ENCODE data around the gene PRR36. TPM values are rescaled to one million over a fixed set of nuclear protein-coding genes. Genes with fewer than 3 reads are reported as not detected.
A peak's percentile ranks its signal among the peaks of the same experiment; 100 is the strongest.

PRR36 gene
- total RNA-seq, 2 experiments from 2014 or later = 0.10 to 0.15 TPM

GRCh38 chr19:7887408-7888144 is 13.4 kb upstream of the PRR36 start:
- Mint-ChIP-seq H3K27ac (no peak overlapping the region), H3K36me3 (ENCODE audit: low read depth) (no peaks in the 10 kb centered on the region), H3K9me3 (no peaks in the 10 kb centered on the region), H3K4me3 (no peak overlapping the region), H3K27me3 (peaks cover 14% of the 10 kb centered on the region), H3K4me1 (peaks cover 7% of the 10 kb centered on the region)
- CTCF ChIA-PET = interaction anchor here (1.0 to 2.1 kb wide), 4 partner anchors 10 to 30 kb away, joined by 3 to 7 read pairs (median 4); partner anchors contain the start of gene MAP2K7
- DNase-seq = no peak
- POLR2A ChIA-PET = no interaction called here

DNA sequence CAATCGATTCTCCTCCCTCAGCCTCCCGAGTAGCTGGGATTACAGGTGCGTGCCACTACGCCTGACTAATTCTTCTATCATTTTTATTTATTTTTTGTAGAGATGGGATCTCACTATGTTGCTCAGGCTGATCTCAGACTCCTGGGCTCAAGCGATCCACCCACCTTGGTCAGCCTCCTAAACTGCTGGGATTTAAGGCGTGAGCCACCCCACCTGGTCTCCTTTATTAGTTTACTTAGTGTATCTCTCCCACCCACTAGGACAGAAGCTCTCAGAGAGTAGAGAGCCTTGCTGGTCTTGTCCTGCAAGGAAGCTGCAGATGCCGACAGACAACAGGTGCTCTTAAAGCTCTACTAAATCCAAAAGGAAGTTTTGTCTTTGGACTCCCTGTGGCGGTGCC is 11.6 kb upstream of the PRR36 start:
- Mint-ChIP-seq H3K9me3 (no peaks in the 10 kb centered on the region), H3K27me3 (peaks cover 11% of the 10 kb centered on the region), H3K27ac (no peak overlapping the region), H3K4me1 (peaks cover 7% of the 10 kb centered on the region), H3K36me3 (ENCODE audit: low read depth) (no peaks in the 10 kb centered on the region), H3K4me3 (no peak overlapping the region)
- ChIA-PET CTCF (interaction anchor here (1.0 kb wide), 1 partner anchor 17 kb away, joined by 4 read pairs; no protein-coding TSS in a partner anchor), POLR2A (no interaction called here)
- no peak for DNase-seq

GRCh38 chr19:7883796-7884570 is 9.8 kb upstream of the PRR36 start:
- no peak overlapping the region for H3K4me3 Mint-ChIP-seq
- H3K4me1 Mint-ChIP-seq = peaks cover 6% of the 10 kb centered on the region
- H3K36me3 Mint-ChIP-seq (ENCODE audit: low read depth) = no peaks in the 10 kb centered on the region
- ChIA-PET POLR2A (no interaction called here), CTCF (interaction anchor here (0.6 to 2.3 kb wide), 6 partner anchors 10 to 1225 kb away, joined by 3 to 7 read pairs (median 3); partner anchors contain the start of gene MAP2K7)
- peaks cover 7% of the 10 kb centered on the region for H3K27me3 Mint-ChIP-seq
- DNase-seq = no peak
- H3K27ac Mint-ChIP-seq = no peak overlapping the region
- H3K9me3 Mint-ChIP-seq = no peaks in the 10 kb centered on the region

DNA sequence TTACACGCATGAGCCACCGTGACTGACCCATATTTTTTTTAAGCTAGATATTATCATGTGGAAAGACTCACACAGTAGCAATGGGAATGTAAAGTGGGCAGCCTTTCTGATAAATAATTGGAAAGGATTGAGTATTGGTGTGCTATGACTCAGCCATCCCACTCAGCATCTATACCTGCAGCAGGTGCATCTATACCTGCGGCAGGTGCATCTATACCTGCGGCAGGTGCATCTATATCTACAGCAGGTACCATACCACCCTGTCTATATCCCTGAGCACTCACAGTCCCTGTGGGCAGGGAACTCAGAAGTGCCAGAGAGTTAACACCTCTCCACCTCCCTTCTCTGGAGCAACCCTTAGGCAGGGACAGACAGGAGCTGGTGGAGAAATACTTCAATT is 8.9 kb upstream of the PRR36 start:
- CTCF ChIA-PET = interaction anchor here (0.6 to 2.3 kb wide), 6 partner anchors 11 to 1226 kb away, joined by 3 to 7 read pairs (median 3); partner anchors contain the start of gene MAP2K7
- Mint-ChIP-seq H3K4me1 (peaks cover 3% of the 10 kb centered on the region), H3K36me3 (ENCODE audit: low read depth) (no peaks in the 10 kb centered on the region), H3K4me3 (no peak overlapping the region), H3K27ac (no peak overlapping the region), H3K9me3 (no peaks in the 10 kb centered on the region), H3K27me3 (peaks cover 3% of the 10 kb centered on the region)
- POLR2A ChIA-PET = no interaction called here
- DNase-seq = no peak

DNA sequence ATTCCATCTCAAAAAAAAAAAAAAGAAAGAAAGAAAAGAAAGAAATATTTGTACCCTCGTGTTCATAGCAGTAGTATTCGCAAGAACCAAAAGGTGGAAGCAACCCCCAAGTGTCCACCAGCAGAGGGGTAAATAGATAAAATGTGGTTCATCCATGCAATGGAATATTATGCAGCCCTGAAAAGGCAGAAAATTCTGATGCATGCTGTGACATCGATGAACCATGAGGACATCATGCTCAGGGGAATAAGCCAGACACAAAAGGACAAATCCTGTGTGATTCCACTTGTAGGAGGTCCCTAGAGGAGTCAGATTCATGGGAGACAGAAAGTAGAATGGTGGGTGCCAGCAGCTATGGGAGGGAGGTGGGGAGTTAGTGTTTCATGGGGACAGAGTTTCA is 7.7 kb upstream of the PRR36 start:
- Mint-ChIP-seq H3K4me3 (no peak overlapping the region), H3K9me3 (no peaks in the 10 kb centered on the region), H3K4me1 (peaks cover 3% of the 10 kb centered on the region), H3K27ac (no peak overlapping the region), H3K36me3 (ENCODE audit: low read depth) (no peaks in the 10 kb centered on the region), H3K27me3 (peaks cover 2% of the 10 kb centered on the region)
- ChIA-PET POLR2A (no interaction called here), CTCF (interaction anchor here (0.5 to 2.3 kb wide), 4 partner anchors 13 to 20 kb away, joined by 3 to 7 read pairs (median 4); no protein-coding TSS in a partner anchor)
- no peak for DNase-seq

GRCh38 chr19:7879836-7880235 is 5.6 kb upstream of the PRR36 start:
- ChIA-PET CTCF (interaction anchor here (1.4 to 1.5 kb wide), 2 partner anchors 10 to 26 kb away, joined by 4 to 8 read pairs; no protein-coding TSS in a partner anchor), POLR2A (no interaction called here)
- Mint-ChIP-seq H3K36me3 (ENCODE audit: low read depth) (no peaks in the 10 kb centered on the region), H3K27me3 (peaks cover 10% of the 10 kb centered on the region), H3K4me3 (no peak overlapping the region), H3K9me3 (no peaks in the 10 kb centered on the region), H3K4me1 (peaks cover 7% of the 10 kb centered on the region), H3K27ac (no peak overlapping the region)
- DNase-seq = peak; percentile 35

- CTCF ChIA-PET = interaction anchor here (1.4 to 1.5 kb wide), 2 partner anchors 10 to 26 kb away, joined by 4 to 8 read pairs; no protein-coding TSS in a partner anchor
- H3K36me3 Mint-ChIP-seq (ENCODE audit: low read depth) = no peaks in the 10 kb centered on the region
- H3K4me1 Mint-ChIP-seq = peaks cover 9% of the 10 kb centered on the region
- peaks cover 14% of the 10 kb centered on the region for H3K27me3 Mint-ChIP-seq
- DNase-seq = no peak
- POLR2A ChIA-PET = no interaction called here
- no peaks in the 10 kb centered on the region for H3K9me3 Mint-ChIP-seq
- H3K27ac Mint-ChIP-seq = no peak overlapping the region
- no peak overlapping the region for H3K4me3 Mint-ChIP-seq
These were observed 5.1 kb upstream of the PRR36 start for GRCh38 chr19:7879111-7879807.

DNA sequence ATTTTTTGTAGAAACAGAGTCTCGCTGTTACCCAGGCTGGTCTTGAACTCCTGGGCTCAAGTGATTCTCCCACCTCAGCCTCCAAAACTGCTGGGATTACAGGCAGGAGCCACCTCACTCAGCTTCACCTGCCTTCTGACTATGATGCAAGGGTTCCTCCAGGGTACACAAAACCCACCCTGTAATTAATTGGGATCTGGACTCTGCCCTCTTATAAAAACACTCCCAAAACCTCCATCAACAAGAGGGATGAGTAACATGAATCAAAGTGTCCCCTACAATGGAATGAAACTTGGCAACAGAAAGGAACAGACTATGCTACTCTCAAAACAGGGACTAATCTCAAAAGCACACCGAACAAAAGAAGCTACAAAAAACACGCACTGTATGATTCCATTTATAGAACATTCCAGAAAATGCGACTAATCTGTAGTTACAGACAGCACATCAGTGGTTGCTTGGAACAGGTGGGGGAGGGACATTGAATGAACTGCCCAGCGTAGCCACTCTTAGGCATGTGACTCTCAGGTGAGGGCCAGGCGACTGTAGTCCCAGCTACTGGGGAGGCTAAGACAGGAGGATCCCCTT is 3.2 kb upstream of the PRR36 start:
- Mint-ChIP-seq H3K36me3 (ENCODE audit: low read depth) (no peaks in the 10 kb centered on the region), H3K4me3 (no peak overlapping the region), H3K27me3 (peaks cover 22% of the 10 kb centered on the region), H3K9me3 (no peaks in the 10 kb centered on the region), H3K27ac (no peak overlapping the region), H3K4me1 (peaks cover 12% of the 10 kb centered on the region)
- ChIA-PET CTCF (interaction anchor here (0.7 to 1.4 kb wide), 4 partner anchors 9 to 28 kb away, joined by 3 to 4 read pairs (median 3); partner anchors contain the start of genes LRRC8E and MAP2K7), POLR2A (no interaction called here)
- DNase-seq = no peak

GRCh38 chr19:7874897-7875273 is 695 bp upstream of the PRR36 start:
- Mint-ChIP-seq H3K9me3 (no peaks in the 10 kb centered on the region), H3K27me3 (peaks cover 34% of the 10 kb centered on the region), H3K4me1 (peaks cover 31% of the 10 kb centered on the region), H3K4me3 (peak overlapping the region; percentile 48), H3K36me3 (ENCODE audit: low read depth) (no peaks in the 10 kb centered on the region), H3K27ac (no peak overlapping the region)
- CTCF ChIA-PET = interaction anchor here (0.8 to 1.5 kb wide), 3 partner anchors 13 to 28 kb away, joined by 3 to 4 read pairs (median 3); partner anchors contain the start of gene MAP2K7
- POLR2A ChIA-PET = no interaction called here
- DNase-seq = no peak

DNA sequence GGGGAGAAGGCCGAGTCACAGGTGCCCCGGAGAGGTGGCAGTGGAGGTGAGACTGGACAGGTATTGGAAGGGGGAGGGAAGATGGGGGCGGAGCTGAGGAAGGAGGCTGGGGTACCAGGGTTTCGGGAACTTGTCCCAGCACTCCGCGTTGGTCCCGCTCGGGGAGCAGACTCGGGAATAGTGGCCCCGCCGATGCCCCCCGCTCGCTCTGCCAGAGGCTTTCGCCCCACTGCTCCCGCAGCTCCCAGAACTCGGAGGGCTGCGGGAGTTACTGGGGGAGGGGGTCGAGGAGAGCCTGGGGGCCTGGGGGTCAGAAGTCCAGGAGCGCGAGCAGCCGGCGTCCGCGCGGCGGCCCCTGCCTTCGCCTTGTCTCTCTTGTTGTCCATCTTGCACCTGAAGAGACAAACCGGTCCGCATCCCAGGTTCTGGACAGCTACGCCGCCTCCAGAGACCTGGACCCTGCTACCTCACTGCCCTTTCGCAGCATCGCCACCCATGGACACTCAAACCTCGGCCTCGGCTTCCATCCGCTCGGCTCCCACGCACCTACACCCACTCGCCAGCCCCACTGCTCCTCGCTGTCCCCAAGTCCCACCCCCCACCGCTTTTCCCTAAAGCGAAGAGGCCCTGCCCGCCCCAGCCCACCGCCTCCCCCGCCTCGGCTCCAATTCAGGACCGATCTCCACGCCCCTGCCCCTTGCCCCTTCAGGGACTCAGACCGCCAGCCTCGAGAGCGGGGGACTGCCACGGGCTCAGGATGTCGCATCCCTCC is 700 bp downstream of the PRR36 start:
- H3K27me3 Mint-ChIP-seq = peaks cover 34% of the 10 kb centered on the region
- H3K9me3 Mint-ChIP-seq = no peaks in the 10 kb centered on the region
- DNase-seq = no peak
- ChIA-PET POLR2A (no interaction called here), CTCF (interaction anchor here (0.6 kb wide), 1 partner anchor 11 kb away, joined by 3 read pairs; no protein-coding TSS in a partner anchor)
- H3K4me1 Mint-ChIP-seq = peaks cover 36% of the 10 kb centered on the region
- H3K27ac Mint-ChIP-seq = no peak overlapping the region
- no peaks in the 10 kb centered on the region for H3K36me3 Mint-ChIP-seq (ENCODE audit: low read depth)
- H3K4me3 Mint-ChIP-seq = peak overlapping the region; percentile 58

DNA sequence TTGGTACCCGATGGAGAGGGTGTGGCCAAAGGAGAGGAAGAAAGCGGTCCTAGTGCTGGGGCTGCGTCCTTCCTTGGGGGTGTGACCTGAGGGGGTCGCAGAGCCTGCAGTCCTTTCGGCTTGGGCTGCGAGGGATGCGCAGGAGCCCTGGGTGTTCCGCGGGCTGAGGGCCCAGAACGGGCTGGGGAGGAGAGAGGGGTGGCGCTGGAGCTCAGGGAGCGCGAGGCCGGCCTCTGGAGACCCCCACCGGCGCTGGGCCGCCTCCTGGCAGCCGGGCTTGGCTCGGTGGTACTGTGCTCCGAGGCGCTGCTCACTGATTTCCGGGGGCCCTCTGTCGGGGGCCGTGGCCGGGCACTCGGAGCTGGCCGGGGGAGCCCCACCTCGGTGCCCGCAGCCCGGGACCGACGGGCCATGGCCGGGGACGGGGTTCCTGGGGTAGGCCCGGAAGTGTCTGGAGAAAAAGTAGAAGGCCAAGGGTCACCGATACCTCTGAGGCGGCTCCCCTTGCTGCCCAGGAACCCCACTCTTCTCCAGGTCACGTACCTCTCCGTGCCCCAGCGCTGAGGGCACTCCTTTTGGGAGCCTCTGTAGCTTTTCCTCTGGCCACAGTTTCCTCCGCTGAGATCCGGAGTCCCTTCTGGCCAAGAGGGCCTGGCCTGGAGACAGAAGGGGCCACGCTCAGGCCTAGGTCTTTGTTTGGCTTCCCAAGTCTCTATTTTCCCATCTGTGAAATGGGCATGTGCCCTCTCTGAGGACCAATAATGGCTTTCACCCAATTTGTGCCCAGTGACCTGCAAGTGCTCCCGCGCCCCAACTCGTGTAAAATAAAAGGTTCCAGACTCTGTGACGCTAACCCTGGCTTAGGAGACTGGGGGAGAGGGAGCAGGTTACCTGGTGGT is 1.6 kb downstream of the PRR36 start:
- DNase-seq = no peak
- ChIA-PET CTCF (interaction anchor here (0.5 kb wide), 1 partner anchor 545 kb away, joined by 4 read pairs; no protein-coding TSS in a partner anchor), POLR2A (no interaction called here)
- Mint-ChIP-seq H3K27me3 (peaks cover 37% of the 10 kb centered on the region), H3K4me1 (peaks cover 40% of the 10 kb centered on the region), H3K9me3 (no peaks in the 10 kb centered on the region), H3K36me3 (ENCODE audit: low read depth) (no peaks in the 10 kb centered on the region), H3K4me3 (no peak overlapping the region), H3K27ac (no peak overlapping the region)

Data from activated CD4-positive, alpha-beta T cell treated with anti-CD3 and anti-CD28 coated beads, Interleukin-2, amount 10 ng/mL, durations not matched to agents 7 days and 5 days (primary cell).